GM21619 (cell line): ENCODE measurements around the gene FAM187B.

Source experiments
- ATAC-seq: cut with Tn5 transposase; IDR thresholded peaks from one replicate; pipeline ENCODE4 v1.9.1; 2021; ENCODE audit not compliant: unreplicated experiment

The FAM187B gene

GRCh38 chr19:35228177-35228930 lies at the start of gene FAM187B:
Gene FAM187B, minus strand, starts transcription at chr19:35228739. Its CDS starts 59 bp downstream, at chr19:35228680.
- no peak for ATAC-seq

- no peak for ATAC-seq
These were observed 48.3 kb upstream of the FAM187B start for GRCh38 chr19:35276706-35277281.

- no peak for ATAC-seq
These were observed 45.8 kb upstream of the FAM187B start for GRCh38 chr19:35274323-35274722.

GRCh38 chr19:35273686-35274259 lies 45.2 kb upstream of the FAM187B start:
- ATAC-seq, result no peak

GRCh38 chr19:35272954-35273649 lies 44.6 kb upstream of the FAM187B start:
- no peak for ATAC-seq

- no peak for ATAC-seq
These were observed 43.7 kb upstream of the FAM187B start for GRCh38 chr19:35272122-35272719.

- ATAC-seq, result no peak
These were observed 43.0 kb upstream of the FAM187B start for GRCh38 chr19:35271546-35271945.

- ATAC-seq, result no peak
These were observed 41.9 kb upstream of the FAM187B start for GRCh38 chr19:35270381-35270811.

- peak; percentile 49 for ATAC-seq
These were observed 41.0 kb upstream of the FAM187B start for GRCh38 chr19:35269438-35270117.

GRCh38 chr19:35268536-35269437 lies 40.2 kb upstream of the FAM187B start, which contains the start of gene USF2:
Gene USF2, plus strand, starts transcription at chr19:35268962. Its CDS starts 140 bp downstream, at chr19:35269102.
- ATAC-seq, result peak; percentile 28

GRCh38 chr19:35267818-35268535 lies 39.4 kb upstream of the FAM187B start:
- ATAC-seq, result peak; percentile 39

GRCh38 chr19:35267353-35267817 lies 38.8 kb upstream of the FAM187B start:
- ATAC-seq, result peak; percentile 11

- ATAC-seq, result no peak
These were observed 38.2 kb upstream of the FAM187B start for GRCh38 chr19:35266520-35267352.

GRCh38 chr19:35265900-35266519 lies 37.5 kb upstream of the FAM187B start:
- no peak for ATAC-seq

- ATAC-seq, result no peak
These were observed 36.8 kb upstream of the FAM187B start for GRCh38 chr19:35265126-35265899.

- no peak for ATAC-seq
These were observed 36.0 kb upstream of the FAM187B start for GRCh38 chr19:35264268-35265125.
